Activated CD8-positive, alpha-beta T cell treated with anti-CD3 and anti-CD28 coated beads, Interleukin-2, amount 10 ng/mL, durations not matched to agents 7 days and 5 days (primary cell): ENCODE data around the gene TRPC5OS. TPM values are rescaled to one million over a fixed set of nuclear protein-coding genes. Genes with fewer than 3 reads are reported as not detected.

Source experiments
- ATAC-seq: fragments of 150-1000 bp; cut with Tn5 transposase; one replicate; pipeline ENCODE4 v1.10.0; 2021; ENCODE audit warnings: moderate library complexity
- CTCF ChIA-PET: fragments of 350-600 bp; sonication (Branson Sonifier 250); formaldehyde crosslinking; loops from one replicate; lab custom pipeline; 2021; ENCODE audit warnings: antibody characterized with exemption; lab: Charles Lee
- POLR2A ChIA-PET: fragments of 350-600 bp; sonication (Branson Sonifier 250); formaldehyde crosslinking; loops from one replicate; lab custom pipeline; 2021; ENCODE audit warnings: antibody characterized with exemption; lab: Charles Lee
- DNase-seq: peaks from one replicate; pipeline ENCODE4 v3.0.0-alpha.2; 2020
- H3K27ac Mint-ChIP-seq: one replicate; pipeline ENCODE4 v1.8.0; 2021; ENCODE audit warnings: mild to moderate bottlenecking, mixed read lengths
- H3K27me3 Mint-ChIP-seq: one replicate; pipeline ENCODE4 v1.8.0; 2021; ENCODE audit warnings: low read depth, mixed read lengths
- H3K36me3 Mint-ChIP-seq: one replicate; pipeline ENCODE4 v1.8.0; 2021; ENCODE audit warnings: low read depth, mixed read lengths
- H3K4me1 Mint-ChIP-seq: one replicate; pipeline ENCODE4 v1.8.0; 2021; ENCODE audit warnings: low read depth, mixed read lengths
- H3K4me3 Mint-ChIP-seq: one replicate; pipeline ENCODE4 v1.8.0; 2021; ENCODE audit warnings: mild to moderate bottlenecking, mixed read lengths
- H3K9me3 Mint-ChIP-seq: one replicate; pipeline ENCODE4 v1.8.0; 2022; ENCODE audit warnings: mixed read lengths; ENCODE audit not compliant: insufficient read depth
- total RNA-seq, 2 experiments: library from RNA; stranded (reverse); gene quantifications; one replicate each; pipeline ENCODE4 v1.2.3, GENCODE V29; 2021

Gene TRPC5OS
- total RNA-seq, 2 experiments from 2014 or later: not detected

- no peak for DNase-seq
- H3K9me3 Mint-ChIP-seq: no peaks in the 10 kb centered on the region
- H3K36me3 Mint-ChIP-seq: no peaks in the 10 kb centered on the region
- POLR2A ChIA-PET: no interaction called here
- ATAC-seq: no peak
- no peaks in the 10 kb centered on the region for H3K4me1 Mint-ChIP-seq
- no peak overlapping the region for H3K4me3 Mint-ChIP-seq
- no peaks in the 10 kb centered on the region for H3K27me3 Mint-ChIP-seq
- CTCF ChIA-PET: no interaction called here
- no peak overlapping the region for H3K27ac Mint-ChIP-seq
These were observed 41.6 kb downstream of the TRPC5OS start for GRCh38 chrX:111917591-111917990.

- POLR2A ChIA-PET: no interaction called here
- H3K27ac Mint-ChIP-seq: no peak overlapping the region
- H3K36me3 Mint-ChIP-seq: no peaks in the 10 kb centered on the region
- DNase-seq: no peak
- no peaks in the 10 kb centered on the region for H3K4me1 Mint-ChIP-seq
- no peak for ATAC-seq
- H3K9me3 Mint-ChIP-seq: no peaks in the 10 kb centered on the region
- H3K4me3 Mint-ChIP-seq: no peak overlapping the region
- CTCF ChIA-PET: no interaction called here
- no peaks in the 10 kb centered on the region for H3K27me3 Mint-ChIP-seq
These were observed 52.5 kb downstream of the TRPC5OS start for GRCh38 chrX:111928456-111928855.

Other genes with a start within 250 kb of the TRPC5OS start
- gene ALG13, start 195.0 kb upstream of the TRPC5OS start, total RNA-seq: 10 to 100 TPM; 38.5 to 43.7 TPM
- not detected for gene TRPC5, start 206.6 kb downstream of the TRPC5OS start, total RNA-seq
- gene RTL4, start 206.8 kb downstream of the TRPC5OS start, total RNA-seq: not detected